ENCODE results near the gene ZNF446. TPM values are rescaled to one million over a fixed set of nuclear protein-coding genes. Genes with fewer than 3 reads are reported as not detected.
A peak's percentile ranks its signal among the peaks of the same experiment; 100 is the strongest.

The ZNF446 gene
- polyA plus RNA-seq (2011; rRNA removed) (5.0 and 8.2 TPM in 2 replicates), polyA minus RNA-seq (2011; rRNA and poly(A)+ RNA removed) (6.1 and 6.4 TPM in 2 replicates)

DNA sequence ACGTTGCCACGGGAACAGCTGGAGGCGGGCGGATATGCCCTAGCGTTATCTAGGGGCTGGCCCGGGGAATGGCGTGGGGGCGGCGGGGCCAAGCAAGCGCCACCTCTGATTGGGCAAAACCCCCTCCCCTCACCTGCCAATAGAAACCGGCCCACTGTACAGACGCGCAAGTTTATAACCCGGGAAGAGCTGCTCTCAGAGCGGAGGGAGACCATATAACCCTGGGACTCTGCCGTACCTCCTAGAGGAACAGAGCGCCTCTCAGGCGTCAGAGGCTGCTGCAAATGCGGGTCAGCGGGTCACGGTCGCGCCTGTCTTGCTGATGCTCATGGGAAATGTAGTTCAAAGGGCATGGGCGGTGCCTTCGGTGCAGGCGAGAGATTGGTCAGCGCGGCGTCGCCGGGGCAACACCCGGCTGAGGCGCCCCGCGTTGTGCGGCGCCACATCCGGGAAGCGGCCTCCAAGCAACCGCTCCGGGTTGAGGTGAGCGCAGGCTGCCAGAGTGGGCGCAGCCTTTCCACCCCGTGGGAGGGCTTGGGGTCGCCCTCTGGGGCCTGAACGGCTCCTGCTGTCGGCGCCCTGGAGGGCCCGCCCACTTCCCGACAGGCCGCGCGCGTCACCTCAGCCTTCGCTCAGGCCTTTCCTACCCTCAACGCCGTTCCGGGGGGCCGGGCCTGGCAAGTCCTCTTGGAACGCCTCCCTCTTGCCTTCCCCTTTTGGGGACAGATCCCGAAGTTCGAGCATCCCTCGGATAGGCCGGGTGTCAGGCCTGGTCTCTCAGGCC lies at the start of gene ZNF446:
Gene ZNF446 (plus strand): TSS at position 639 of the 784 bp plus-strand sequence. CDS start 867 bp downstream, outside the sequence.
- TF ChIP-seq CTCF (IDR thresholded peaks at IDR 0.05; ENCODE audit: insufficient read depth, low read depth, low read length), result no peak
- peak within 1 kb of the TSS; percentile 62 for H3K4me3 ChIP-seq (ENCODE audit: low read depth, low read length)
- ChIA-PET CTCF (no interaction called here), POLR2A (no interaction called here)
- H3K27me3 ChIP-seq (ENCODE audit: control insufficient read depth, insufficient read depth, low read length), result no peaks in the 10 kb centered on the region
- peaks cover 18% of the 10 kb centered on the region for H3K36me3 ChIP-seq (ENCODE audit: control insufficient read depth, insufficient read depth, low read length)
- peak; percentile 84 for DNase-seq (ENCODE audit: low read depth)

- POLR2A ChIA-PET, result no interaction called here
- CTCF ChIA-PET, result no interaction called here
- no peak for DNase-seq (ENCODE audit: low read depth)
- H3K4me3 ChIP-seq (ENCODE audit: low read depth, low read length), result no peak overlapping the region
- peaks cover under 1% of the 10 kb centered on the region for H3K36me3 ChIP-seq (ENCODE audit: control insufficient read depth, insufficient read depth, low read length)
- no peaks in the 10 kb centered on the region for H3K27me3 ChIP-seq (ENCODE audit: control insufficient read depth, insufficient read depth, low read length)
- no peak for TF ChIP-seq CTCF (IDR thresholded peaks at IDR 0.05; ENCODE audit: insufficient read depth, low read depth, low read length)
These were observed 47.5 kb upstream of the ZNF446 start for GRCh38 chr19:58428617-58429016.

- Histone ChIP-seq H3K36me3 (ENCODE audit: control insufficient read depth, insufficient read depth, low read length) (peaks cover 9% of the 10 kb centered on the region), H3K4me3 (ENCODE audit: low read depth, low read length) (no peak overlapping the region), H3K27me3 (ENCODE audit: control insufficient read depth, insufficient read depth, low read length) (no peaks in the 10 kb centered on the region)
- TF ChIP-seq CTCF (IDR thresholded peaks at IDR 0.05; ENCODE audit: insufficient read depth, low read depth, low read length), result no peak
- ChIA-PET POLR2A (no interaction called here), CTCF (interaction anchor here (1.0 kb wide), 1 partner anchor 9 kb away, joined by 3 read pairs; no protein-coding TSS in a partner anchor)
- no peak for DNase-seq (ENCODE audit: low read depth)
These were observed 46.4 kb upstream of the ZNF446 start for GRCh38 chr19:58429745-58430144.

DNA sequence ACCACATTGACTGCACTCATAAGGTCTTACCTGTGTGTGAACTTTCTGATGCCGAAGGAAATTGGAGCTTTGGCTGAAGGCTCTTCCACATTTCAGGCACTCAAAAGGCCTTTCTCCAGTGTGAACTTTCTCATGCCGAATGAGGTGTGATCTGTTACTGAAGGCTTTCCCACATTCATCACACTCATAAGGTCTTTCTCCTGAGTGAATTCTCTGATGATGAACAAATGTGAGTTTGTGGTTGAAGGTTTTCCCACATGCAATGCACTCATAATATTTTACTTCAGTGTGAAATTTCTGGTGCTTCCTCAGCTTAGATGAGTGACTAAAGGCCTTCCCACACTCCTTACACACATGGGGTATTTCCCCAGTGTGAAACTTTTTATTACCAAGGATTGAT lies 41.9 kb upstream of the ZNF446 start:
- no peak overlapping the region for H3K4me3 ChIP-seq (ENCODE audit: low read depth, low read length)
- H3K27me3 ChIP-seq (ENCODE audit: control insufficient read depth, insufficient read depth, low read length), result no peaks in the 10 kb centered on the region
- CTCF ChIA-PET, result interaction anchor here (0.6 kb wide), 1 partner anchor 1761 kb away, joined by 3 read pairs; no protein-coding TSS in a partner anchor
- H3K36me3 ChIP-seq (ENCODE audit: control insufficient read depth, insufficient read depth, low read length), result peaks cover 17% of the 10 kb centered on the region
- no peak for DNase-seq (ENCODE audit: low read depth)
- no peak for TF ChIP-seq CTCF (IDR thresholded peaks at IDR 0.05; ENCODE audit: insufficient read depth, low read depth, low read length)
- POLR2A ChIA-PET, result no interaction called here

GRCh38 chr19:58439576-58440554 lies 36.3 kb upstream of the ZNF446 start, which contains the start of gene ZNF132:
Gene ZNF132, minus strand, starts transcription at chr19:58440153. Its CDS starts 332 bp downstream, at chr19:58439821.
- CTCF ChIA-PET, result interaction anchor here (1.0 kb wide), 1 partner anchor 79 kb away, joined by 3 read pairs; no protein-coding TSS in a partner anchor
- POLR2A ChIA-PET, result no interaction called here
- H3K4me3 ChIP-seq (ENCODE audit: low read depth, low read length), result peak within 1 kb of the TSS; percentile 81

More at GRCh38 chr19:58439576-58440554, 36.3 kb upstream of the ZNF446 start, which contains the start of gene ZNF132:
- Histone ChIP-seq H3K27me3 (ENCODE audit: control insufficient read depth, insufficient read depth, low read length) (no peaks in the 10 kb centered on the region), H3K36me3 (ENCODE audit: control insufficient read depth, insufficient read depth, low read length) (peaks cover 7% of the 10 kb centered on the region)
- peak; percentile 100 for DNase-seq (ENCODE audit: low read depth)
- no peak for TF ChIP-seq CTCF (IDR thresholded peaks at IDR 0.05; ENCODE audit: insufficient read depth, low read depth, low read length)
